ENCODE measurements around the gene HTR7.
A peak's percentile ranks its signal among the peaks of the same experiment; 100 is the strongest.

Gene HTR7

DNA sequence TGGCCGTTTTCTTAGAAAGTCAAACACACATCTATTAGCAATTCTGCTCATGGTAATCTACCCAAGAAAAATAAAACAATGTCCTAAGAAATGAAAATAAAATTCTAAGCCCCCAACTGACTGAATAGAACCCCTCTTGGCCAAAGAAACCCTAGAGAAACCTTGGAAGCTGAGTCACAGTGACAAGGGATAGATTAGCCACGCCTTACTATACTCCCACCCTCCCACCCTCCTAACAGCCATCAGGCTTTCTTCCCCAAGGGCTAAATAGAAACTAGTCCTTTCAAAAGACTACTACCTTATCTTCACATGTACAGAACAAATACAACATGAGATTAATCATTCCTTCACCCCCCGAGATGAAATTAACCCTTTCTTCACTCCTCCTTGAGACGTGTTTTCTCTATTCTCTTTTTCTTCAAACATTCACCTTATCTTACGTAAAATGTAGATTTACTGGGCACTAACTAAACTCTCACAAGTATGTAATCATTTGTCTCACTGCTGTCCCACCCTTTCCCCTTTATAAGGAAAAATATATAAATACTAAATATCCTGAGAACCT is 57.5 kb downstream of the HTR7 start:
- no peak for DNase-seq

DNA sequence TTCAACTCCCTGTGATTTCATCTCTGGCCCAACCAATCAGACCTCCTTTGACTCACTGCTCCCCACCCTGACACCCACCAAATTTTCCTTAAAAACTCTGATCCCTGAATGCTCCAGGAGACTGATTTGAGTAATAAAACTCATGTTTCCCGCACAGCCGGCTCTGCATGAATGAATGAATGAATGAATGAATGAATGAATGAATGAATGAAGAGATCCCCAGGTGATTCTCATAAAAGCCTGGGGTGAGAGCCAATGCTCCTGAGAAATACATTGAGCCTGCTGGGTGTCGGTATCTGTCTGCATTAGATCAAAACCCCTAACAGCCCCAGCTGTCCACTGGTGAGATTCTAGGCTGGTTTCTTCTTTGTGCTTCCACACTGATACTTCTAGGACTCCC is 58.7 kb downstream of the HTR7 start:
- DNase-seq, result no peak

DNA sequence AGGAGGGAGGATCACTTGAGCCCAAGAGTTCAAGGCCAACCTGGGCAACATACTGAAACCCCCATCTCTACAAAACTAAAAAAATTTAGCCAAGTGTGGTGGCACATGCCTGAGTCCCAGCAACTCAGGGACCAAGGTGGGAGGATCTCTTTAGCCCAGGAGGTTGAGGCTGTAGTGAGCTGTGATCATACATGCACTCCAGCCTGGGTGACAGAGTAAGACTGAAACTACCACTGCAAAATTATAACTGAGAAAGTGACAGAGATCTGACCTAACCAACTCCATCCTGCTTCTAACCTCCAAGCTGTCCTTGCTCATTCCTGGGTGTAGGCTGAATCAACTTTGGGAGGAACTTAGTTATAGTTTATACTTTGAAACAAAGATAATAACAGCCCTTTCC is 59.4 kb downstream of the HTR7 start:
- DNase-seq, result no peak

DNA sequence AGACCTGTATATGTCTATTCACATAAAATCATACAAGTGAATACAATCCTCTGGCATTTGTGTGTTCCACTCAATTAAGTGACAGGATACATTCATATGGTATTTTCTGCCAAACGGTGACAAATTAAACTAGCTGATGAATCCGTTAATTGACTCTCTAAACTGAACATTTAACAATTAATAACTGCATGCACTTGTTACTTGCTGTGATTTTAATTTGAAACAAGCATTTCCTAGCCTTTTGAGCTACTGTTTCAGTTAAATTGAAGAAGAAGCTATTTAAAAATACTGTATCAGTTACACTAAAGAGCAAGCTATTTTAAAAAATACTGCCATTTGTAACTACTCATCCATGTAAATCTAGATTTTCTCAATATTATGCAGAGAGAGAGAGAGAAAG is 67.4 kb downstream of the HTR7 start:
- DNase-seq, result no peak

DNA sequence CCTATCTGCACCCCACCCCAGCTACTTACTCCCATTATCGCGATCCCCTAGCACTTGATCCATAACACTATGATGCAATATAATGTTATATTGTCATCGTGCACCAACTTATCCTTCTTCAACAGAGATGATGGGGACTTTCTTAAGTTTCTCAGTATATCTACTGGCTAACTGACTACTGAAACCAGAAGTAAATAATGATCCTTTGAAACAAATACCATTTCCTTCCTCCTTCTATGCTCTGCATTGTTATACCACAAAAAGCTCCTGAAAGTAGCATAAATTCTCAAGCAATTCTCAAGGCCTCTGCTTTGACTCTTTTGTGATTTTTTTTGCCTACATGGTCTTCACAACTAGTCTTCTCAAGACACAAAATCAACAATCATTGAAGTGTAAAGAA is 68.9 kb downstream of the HTR7 start:
- no peak for DNase-seq

DNA sequence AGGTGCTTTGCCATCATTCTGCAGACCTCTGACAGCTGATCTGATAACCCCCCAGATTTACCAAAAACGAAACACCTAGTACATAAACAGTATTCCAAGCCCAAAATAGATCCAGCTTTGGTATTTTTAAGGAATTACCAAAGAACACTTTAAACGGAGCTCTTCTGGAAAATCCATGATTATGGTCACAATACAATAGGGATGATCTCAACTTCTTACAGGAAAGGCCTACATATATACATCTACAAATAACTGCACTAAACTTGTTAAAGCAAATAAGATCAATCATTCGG is 69.7 kb downstream of the HTR7 start:
- no peak for DNase-seq

DNA sequence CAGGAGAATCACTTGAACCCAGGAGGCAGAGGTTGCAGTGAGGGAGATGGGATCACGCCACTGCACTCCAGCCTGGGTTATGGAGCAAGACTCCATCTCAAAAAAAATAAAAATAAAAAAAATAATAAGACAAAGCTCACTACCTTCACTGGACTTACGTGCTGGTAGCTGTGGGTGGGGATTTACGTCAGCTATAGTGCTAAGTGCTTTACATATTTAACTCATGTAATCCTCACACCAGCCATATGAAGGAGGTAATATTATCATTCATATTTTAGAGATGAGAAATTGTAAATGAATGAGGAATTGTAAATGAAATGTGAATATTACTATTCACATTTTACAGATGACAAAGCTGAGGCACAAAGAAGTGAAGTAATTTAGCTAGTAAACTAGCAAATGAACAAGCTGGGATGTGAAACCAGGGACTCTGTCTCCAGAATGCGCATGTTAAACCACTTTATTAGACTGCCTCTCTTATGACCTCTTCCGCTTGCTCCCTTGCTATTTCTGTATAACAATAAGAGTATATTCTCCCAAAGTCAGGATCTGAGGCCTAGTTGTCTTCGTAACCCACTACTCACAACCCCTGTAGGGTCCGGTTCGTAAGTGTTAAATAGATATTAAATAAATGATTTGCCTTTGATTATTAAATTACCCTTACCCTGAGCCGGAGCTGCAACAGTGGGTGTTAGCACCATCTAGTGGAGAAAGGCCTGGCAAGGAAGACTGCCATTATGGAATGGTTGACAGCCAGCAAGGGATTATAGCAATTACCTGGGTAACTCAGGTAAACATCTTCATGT is 70.2 kb downstream of the HTR7 start:
- peak; percentile 43 for DNase-seq

DNA sequence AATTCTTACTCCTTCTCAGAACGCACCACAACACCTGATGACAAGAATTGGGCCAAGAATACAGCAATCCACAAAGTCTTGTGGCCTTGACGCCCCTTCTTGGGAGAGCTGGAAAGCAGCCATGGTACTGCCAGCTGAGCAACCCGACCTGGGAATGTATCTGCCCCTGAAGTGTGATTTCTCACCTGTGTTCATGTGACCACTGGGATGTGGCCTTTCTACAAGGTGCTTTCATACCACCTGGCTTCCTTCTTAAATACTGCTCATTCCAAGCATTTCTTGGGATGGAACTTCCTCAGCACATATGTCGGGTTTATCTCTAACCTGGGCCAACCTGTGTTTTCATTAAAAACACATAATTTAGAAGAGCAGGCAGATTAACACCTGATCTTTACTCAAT is 72.1 kb downstream of the HTR7 start:
- no peak for DNase-seq

DNA sequence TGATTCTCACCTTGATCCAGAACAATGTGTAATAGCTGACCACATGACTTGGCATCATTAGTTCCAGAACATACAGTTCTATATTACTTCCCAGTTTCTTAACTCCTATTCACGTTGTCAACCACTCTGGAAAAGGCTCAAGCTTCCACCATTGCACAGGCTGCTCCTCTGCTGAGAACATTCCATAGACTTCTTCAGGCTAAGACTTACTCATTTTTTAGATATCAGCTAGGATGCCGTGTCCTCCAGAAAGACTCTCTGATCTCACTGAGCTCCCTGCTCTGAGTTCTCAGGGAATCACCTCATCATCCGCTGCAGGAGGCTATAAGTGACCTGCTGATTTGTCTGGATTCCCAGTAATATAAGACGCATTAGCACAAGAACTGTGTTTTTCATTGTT is 73.1 kb downstream of the HTR7 start:
- DNase-seq, result no peak

DNA sequence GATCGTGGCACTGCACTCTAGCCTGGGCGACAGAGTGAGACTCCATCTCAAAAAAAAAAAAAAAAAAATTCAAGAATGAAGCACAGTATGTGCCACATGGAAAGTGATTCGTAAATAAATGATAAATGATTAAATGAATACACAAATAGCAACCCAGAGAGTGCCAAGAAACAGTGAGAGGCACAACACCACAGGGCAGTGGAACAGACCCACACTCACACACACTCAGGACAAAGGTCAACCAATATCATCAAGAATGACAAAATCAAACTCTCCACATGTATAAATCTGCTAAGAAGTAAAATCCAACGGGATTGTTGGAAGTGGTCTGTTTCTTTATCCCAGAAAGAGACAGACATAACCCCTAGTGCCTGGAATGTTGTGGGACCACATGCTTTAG is 77.4 kb downstream of the HTR7 start:
- DNase-seq, result no peak

DNA sequence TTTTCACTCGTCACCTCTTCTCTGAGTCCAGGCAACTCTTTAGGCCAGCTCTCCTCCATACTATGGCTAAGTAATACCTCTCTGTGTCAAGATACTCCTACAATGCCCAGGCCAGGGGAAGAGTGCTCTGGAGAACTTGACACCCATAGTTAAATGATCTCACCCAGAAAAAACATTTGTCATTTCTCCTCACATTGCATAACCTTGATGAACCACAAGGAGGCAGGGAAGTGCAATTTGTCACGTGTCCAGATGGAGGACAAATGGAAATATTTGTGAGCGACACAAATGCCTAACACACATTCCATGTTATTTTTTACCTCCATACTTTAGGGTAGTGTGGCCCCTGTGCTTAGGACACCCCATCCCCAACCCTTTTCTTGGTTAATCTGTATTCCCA is 78.3 kb downstream of the HTR7 start:
- DNase-seq, result peak; percentile 0

DNA sequence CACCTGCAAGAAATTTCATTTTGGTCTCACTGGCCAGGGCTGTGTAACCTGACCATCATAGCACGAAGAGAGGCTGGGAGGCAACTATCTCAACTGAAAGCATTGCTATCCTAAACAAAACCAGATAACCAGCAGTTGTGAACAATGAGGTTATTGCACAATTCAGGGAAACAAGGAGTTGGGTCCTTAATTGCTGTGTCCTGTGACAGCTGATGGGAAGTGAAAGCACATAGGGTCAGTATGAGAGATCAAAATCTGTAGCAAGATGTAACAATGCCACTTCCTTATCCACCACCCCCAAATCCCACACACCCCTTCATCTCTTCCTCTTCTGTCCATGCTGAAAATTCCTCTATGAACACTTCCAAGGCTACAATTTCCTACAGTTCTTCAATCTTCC is 80.2 kb downstream of the HTR7 start:
- DNase-seq, result no peak

DNA sequence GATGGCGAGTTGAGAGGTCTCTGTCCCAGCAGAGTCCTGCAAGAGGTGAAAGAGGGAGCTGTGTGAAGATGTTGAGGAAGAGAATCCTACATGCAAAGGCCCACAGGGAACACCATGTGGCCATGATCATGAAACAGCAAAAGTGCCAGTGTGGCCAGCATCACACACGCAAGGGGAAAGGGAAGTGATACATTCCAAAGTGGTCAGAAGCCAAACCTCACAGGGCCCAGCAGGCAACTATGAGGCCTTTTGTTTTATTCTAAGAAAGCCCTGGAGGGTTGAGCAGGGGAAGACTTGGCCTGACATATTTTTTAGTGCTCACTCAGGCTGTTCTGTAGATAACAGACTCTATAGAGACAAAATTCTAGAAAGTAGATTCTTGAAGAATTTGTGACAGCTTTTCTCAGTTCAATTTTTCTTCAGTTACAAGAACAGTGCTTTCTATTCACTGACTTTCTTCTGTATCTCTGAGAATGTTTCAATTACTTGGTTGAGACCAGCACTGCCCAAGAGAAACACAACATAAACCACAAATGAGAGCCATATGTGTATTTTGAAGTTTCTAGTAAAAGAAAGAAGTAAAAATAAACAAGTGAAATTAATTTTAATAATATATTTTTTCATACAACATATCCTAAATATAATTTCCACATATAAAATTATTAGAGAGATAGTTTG is 82.3 kb downstream of the HTR7 start:
- no peak for DNase-seq

DNA sequence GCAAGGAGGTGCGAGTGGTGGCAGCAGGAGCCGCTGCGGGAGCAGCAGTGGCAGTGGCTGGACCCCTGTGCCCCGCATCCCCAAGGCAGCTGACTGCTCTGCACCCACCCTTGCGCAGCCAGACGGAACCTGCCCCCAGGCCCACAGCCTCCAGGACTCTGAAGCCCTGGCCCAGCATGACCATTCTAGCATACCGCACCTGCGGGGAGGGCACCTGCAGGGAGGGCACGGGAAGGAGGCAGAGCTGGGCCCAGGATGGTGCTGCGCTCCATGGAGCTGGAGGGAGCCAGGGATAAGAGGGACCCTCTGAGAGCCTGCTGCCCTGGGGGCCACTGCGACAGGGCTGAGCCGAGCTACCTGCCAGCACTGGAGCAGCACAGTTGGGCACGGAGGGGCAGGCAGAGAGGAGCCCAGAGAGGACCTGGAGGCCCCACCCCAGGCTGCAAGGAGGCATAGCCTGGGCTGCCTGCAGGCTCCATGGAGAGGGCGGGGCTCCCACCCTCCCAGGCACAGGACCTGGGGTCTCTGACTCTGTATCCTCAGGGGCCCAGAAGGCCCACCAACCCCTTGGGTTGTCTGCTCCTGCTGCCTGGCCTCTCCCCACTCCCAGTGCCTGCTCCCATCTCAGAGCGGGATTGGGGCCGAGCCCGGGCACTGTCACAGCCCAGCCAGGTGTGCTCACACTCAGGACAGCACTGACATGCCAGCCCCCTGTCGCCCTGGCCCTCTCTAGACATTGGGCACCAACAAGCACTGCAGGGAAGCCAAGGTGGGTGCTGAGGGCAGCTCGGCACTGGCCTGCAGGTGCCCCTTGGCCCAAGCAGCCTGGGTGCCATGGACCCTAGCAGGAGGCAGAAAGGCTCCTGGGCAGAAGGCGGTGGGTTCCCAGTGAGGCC is 87.6 kb downstream of the HTR7 start:
- no peak for DNase-seq

DNA sequence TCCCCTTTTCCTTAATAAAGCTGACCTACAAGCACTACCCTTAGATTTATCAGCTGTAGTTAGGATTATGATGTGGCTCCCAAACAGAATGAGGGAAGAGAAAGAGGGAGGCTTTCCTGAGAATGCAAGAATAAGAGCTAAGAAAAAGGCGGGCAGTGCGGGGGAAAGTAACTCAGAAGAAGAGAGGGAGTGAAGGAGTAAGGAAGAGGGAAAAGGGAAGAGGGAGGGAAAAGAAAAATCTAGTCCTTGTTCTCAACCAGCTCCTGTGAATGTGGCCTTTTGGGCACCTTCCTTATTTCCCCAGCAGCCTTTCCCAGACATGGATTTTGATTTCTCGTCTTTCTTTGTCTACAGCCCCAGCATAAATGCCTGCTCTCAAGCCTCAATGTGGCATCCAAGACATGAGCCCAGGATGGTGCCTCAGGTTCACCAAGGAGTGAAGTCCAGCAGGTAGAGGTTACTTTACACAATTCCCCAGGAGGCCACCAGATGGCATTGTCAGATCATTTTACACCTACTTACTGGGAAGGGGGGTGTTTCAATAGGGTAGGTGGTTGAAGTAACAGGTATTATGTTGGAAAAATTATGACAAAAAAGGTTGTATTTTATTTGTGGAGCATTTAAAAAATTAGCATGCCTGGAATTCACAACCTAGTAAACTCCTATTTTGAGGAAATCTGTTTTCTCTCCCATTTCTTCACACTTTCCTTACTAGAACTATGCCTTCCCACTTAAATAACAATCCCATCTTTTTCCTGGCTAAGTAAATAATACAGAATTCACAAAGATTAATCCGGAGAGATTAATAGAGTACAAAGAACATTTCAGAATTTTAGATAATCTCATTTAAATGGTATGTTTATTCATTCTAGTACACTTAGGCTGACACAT is 106.5 kb downstream of the HTR7 start:
- DNase-seq, result peak; percentile 34

DNA sequence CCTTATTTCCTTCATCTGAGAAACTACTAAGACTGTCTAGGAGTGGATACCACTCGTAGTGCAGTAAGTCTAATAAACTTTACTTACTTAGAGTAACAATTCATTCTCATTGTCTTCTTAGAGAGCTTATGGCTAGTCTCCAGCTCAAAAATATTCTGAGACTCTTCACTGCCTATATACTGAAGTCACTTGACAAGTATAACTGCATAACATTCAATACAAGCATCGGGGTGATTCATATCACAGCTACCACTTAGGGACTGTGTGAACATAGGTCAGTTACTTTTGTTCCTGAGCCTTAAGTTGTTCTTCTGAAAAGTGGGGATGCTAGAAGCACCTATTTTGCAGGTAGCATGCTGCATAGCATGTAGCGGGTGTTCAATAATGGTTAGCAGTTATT is 111.0 kb downstream of the HTR7 start:
- no peak for DNase-seq

DNA sequence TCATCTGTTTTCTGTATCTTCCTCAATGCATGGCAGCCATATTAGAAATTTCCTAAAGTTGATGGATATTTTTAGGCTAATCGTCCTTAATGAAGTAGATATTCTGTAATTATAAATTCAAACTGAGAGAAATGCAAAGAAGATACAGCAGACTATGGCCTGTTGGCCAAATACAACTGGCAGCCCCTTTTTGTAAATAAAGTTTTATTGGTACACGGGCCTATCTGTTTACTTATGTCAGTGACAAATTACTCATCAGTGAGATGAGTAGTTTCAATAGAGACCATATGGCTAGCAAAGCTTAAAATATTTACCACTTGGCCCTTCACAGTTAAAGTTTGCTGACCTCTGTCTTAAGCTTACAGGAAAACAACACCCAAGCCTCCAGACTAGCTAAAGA is 112.3 kb downstream of the HTR7 start:
- no peak for DNase-seq

DNA sequence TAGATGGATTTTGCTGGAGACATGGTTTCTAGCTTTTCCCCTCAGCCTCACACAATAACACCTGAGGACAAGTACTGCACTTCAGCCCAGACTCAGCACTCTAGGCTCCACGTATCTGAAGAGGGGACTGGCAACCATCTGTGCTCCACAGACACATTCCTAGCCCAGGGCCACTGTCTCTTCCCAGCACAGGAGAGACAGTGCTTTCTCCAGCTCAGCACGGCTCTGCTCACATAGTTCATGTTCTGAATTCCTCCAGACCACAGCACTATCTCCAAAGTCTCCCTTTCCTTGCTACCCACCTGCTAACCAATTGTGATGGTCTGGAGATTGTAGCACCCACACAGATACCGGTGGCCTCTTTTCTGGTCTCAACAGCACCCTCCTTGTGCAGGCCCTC is 114.5 kb downstream of the HTR7 start:
- DNase-seq, result no peak

DNA sequence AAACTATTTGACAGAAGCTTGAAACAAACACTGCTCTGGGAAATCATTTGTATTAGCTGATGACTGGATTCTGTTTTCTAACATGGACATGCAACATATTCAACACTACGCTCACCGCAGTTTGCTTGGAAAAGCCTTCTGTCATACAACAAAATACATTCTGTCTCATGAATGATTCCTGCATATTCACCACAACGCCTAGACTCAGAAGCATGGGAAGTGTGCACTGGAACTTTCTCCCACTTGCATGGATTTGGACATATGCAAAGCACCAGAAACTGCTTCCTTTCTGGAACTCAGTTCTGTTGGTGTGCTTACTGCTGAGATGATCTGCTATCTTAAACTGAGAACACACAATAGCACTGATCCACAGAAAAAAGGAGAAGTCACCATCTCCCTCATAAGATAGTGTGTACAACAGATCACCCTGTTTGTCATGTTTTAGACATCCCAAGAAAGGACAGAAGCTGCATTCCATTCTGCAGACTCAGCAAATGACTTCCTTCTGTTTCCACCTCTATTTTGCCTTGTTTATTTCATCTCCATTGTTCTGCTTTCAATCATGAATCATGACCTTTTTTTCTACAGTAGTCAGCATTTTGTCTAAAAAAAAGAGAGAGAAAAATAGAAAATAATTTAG is 115.8 kb downstream of the HTR7 start:
- DNase-seq, result no peak

DNA sequence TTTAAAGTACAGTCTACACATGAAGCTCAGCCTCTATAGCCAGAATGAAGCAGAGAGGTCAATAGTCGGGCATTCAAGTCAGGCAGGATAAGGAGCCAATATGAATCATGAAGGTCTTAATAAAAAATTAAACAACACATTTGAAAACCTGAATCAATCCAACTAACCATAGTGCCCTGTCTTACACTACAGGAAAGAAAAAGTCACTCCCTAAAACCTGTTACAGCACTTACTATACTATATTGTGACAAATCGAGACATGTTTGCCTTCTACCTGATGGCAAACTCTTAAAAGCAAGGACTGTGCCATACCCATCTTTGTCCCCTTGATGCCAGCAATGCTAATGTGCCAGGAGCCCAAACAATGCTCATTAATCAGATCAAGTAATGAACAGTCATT is 117.6 kb downstream of the HTR7 start:
- no peak for DNase-seq

DNA sequence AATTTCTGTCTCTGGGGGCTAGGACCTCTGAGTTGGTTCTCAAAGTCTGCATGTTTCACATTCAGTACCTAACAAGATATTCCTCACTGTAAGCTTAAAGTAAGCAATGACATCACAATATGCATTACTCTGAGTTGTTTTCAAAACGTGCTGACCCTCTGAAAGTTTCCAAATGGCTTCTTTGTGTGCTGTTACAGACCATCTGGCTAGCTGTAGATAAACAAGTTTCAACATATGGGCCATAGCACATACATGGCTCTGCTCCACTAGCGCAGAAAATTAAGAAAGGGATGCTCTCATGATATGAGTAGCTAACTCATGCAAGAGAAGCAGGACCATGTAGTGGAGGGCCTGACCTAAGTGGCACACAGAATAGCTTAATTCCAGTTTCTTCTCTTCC is 119.0 kb downstream of the HTR7 start:
- DNase-seq, result no peak

DNA sequence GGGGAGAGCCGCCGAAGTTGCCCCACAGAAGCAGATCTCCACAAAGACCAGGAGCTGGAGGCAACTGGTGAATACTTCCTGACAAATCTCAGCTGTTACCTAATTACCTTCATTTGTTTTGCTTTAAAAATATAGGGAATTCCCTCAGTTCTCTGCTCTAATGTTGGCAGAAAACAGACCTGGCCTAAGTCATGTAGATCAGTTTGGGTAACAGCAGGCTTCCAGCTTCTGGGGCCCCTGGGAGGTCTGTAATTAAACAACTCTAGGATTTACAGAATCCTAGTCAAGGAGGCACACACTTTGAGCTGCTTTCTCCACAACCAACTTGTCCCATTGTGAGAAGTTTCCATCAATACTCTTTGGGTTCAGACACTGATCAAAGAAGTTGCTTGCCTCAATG is 123.4 kb downstream of the HTR7 start:
- DNase-seq, result no peak
